HG03095 (cell line): ENCODE measurements around the gene DNAJC18.

Experiments used
- ATAC-seq: cut with Tn5 transposase; IDR thresholded peaks from one replicate; pipeline ENCODE4 v1.9.1; 2021; ENCODE audit warnings: moderate library complexity; ENCODE audit not compliant: unreplicated experiment

DNAJC18 gene

GRCh38 chr5:139371482-139372435 lies 67.6 kb downstream of the DNAJC18 start:
- ATAC-seq, result no peak

DNA sequence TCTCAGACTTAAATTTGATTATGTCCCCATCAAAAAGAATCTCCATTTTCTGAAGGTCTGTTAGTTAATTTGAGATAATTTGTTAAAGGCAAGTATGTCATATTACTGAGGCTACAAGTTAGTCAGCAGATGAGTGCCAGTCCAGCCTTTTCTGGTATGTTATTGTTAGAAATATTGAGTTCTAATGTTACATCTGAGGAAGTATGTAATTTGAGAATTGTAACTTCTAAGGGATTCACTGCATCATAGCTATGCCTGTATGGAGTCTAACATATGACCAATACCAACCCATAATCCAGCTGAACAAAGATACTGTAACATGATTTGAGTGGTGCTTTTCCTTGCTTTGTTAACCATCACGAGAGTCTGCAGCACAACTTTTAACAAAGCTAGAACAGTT lies 70.1 kb downstream of the DNAJC18 start:
- ATAC-seq, result no peak

DNA sequence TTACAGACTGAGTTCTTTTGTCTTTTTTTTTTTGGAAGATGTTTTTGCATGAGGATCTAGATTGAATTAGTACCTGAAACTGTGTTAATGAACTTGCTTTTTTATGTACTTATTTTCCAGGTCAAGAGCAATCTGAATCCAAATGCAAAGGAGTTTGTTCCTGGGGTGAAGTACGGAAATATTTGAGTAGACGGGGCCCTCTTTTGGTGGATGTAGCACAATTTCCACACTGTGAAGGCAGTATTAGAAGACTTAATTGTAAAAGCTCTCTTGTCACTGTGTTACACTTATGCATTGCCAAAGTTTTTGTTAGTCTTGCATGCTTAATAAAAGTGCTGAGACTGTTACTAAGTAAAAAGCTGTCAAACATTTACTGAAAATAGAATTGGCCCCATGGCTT lies 70.7 kb downstream of the DNAJC18 start:
- ATAC-seq, result no peak

GRCh38 chr5:139364466-139364865 lies 74.9 kb downstream of the DNAJC18 start:
- ATAC-seq, result no peak

GRCh38 chr5:139363937-139364336 lies 75.4 kb downstream of the DNAJC18 start:
- ATAC-seq, result no peak

DNA sequence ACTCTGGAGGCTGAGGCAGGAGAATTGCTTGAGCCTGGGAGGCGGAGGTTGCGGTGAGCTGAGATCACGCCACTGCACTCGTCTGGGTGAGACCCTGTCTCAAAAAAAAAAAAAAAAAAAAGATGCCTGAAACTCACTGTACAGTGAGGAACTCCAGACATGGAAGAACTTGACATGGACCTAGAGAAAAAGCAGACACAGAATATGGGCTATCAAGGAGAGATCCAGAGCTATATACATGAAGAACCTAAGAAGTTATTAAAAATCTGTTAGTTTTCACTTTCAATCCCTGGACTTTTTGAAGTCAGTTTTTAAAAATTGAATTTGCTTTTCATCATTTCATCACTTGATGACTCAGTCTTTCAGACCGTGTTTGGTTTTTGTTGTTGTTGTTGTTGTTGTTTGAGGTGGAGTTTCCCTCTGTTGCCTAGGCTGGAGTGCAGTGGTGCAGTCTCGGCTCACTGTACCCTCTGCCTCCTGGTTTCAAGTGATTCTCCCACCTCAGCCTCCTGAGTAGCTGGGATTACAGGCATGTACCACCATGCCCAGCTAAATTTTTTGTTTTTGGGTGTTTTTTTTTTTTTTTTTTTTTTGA lies 77.4 kb downstream of the DNAJC18 start:
- ATAC-seq, result no peak

DNA sequence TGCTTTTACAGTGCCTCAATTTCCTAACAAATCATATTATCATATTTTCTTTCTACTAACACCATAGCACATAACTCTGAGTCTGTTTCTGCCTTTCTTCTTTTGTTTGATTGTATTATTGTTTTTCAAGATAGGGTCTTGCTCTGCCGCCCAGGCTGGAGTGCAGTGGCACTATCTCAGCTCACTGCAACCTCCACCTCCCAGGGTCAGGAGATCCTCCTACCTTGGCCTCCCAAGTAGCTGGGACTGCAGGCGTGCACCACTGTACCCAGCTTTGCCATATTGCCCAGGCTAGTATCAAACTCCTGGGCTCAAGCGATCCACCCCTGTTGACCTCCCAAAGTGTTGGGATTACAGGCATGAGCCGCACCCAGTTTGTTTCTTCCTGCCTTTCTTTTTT lies 78.9 kb downstream of the DNAJC18 start:
- no peak for ATAC-seq
